Astrocyte (in vitro differentiated cells and primary cell): Measurements from ENCODE around the gene PLCG1. TPM values are rescaled to one million over a fixed set of nuclear protein-coding genes. Genes with fewer than 3 reads are reported as not detected.

Experiments used
- DNase-seq: peaks from one replicate; pipeline ENCODE4 v3.0.0-alpha.2; 2010; ENCODE audit warnings: low read depth
- FAIRE-seq: peaks from 2 replicates; lab custom pipeline; 2011; peaks lifted over from hg19 to GRCh38; lab: Jason Lieb, UNC
- H2AFZ ChIP-seq: 2 replicates; pipeline ENCODE4 v1.6.0; 2012; ENCODE audit warnings: low read depth, low read length, inconsistent platforms
- H3K27ac ChIP-seq: 2 replicates; pipeline ENCODE4 v1.5.1; 2011; ENCODE audit warnings: low read depth, low read length, inconsistent platforms
- H3K27me3 ChIP-seq: 2 replicates; pipeline ENCODE4 v1.6.0; 2011; ENCODE audit warnings: low read length, inconsistent platforms; ENCODE audit not compliant: insufficient read depth
- H3K36me3 ChIP-seq: 2 replicates; pipeline ENCODE4 v1.5.1; 2011; ENCODE audit warnings: low read length, inconsistent platforms; ENCODE audit not compliant: insufficient read depth
- H3K4me1 ChIP-seq: 2 replicates; pipeline ENCODE4 v1.5.1; 2011; ENCODE audit warnings: low read length, inconsistent platforms; ENCODE audit not compliant: insufficient read depth
- H3K4me2 ChIP-seq: 2 replicates; pipeline ENCODE4 v1.6.0; 2012; ENCODE audit warnings: low read length, inconsistent platforms
- H3K4me3 ChIP-seq: 2 replicates; pipeline ENCODE4 v1.5.1; 2011; ENCODE audit warnings: low read depth, mild to moderate bottlenecking, low read length, inconsistent platforms; ENCODE audit not compliant: insufficient read depth
- H3K79me2 ChIP-seq: 2 replicates; pipeline ENCODE4 v1.6.0; 2012; ENCODE audit warnings: mild to moderate bottlenecking, low read length, inconsistent platforms; ENCODE audit not compliant: insufficient read depth
- H3K9ac ChIP-seq: 2 replicates; pipeline ENCODE4 v1.6.0; 2012; ENCODE audit warnings: mild to moderate bottlenecking, low read length, inconsistent platforms
- H3K9me3 ChIP-seq: 2 replicates; pipeline ENCODE4 v1.5.1; 2012; ENCODE audit warnings: low read depth, mild to moderate bottlenecking, low read length, inconsistent platforms; ENCODE audit not compliant: insufficient read depth
- H4K20me1 ChIP-seq: 2 replicates; pipeline ENCODE4 v1.6.0; 2012; ENCODE audit warnings: low read length, inconsistent platforms; ENCODE audit not compliant: insufficient read depth
- H3K27ac Mint-ChIP-seq: one replicate; pipeline ENCODE4 v1.8.0; 2021; ENCODE audit warnings: mild to moderate bottlenecking, mixed read lengths; ENCODE audit not compliant: unreplicated experiment
- H3K27me3 Mint-ChIP-seq: one replicate; pipeline ENCODE4 v1.8.0; 2021; ENCODE audit warnings: low read depth, mixed read lengths; ENCODE audit not compliant: unreplicated experiment
- H3K36me3 Mint-ChIP-seq: one replicate; pipeline ENCODE4 v1.8.0; 2021; ENCODE audit warnings: low read depth, mixed read lengths; ENCODE audit not compliant: unreplicated experiment
- H3K4me1 Mint-ChIP-seq: one replicate; pipeline ENCODE4 v1.8.0; 2021; ENCODE audit warnings: low read depth, mixed read lengths; ENCODE audit not compliant: unreplicated experiment
- H3K4me3 Mint-ChIP-seq: one replicate; pipeline ENCODE4 v1.8.0; 2021; ENCODE audit warnings: mild to moderate bottlenecking, moderate library complexity, mixed read lengths; ENCODE audit not compliant: unreplicated experiment
- H3K9me3 Mint-ChIP-seq: one replicate; pipeline ENCODE4 v1.8.0; 2021; ENCODE audit warnings: mild to moderate bottlenecking, mixed read lengths; ENCODE audit not compliant: unreplicated experiment
- EZH2 ChIP-seq: IDR thresholded peaks from 2 replicates; pipeline ENCODE4 v1.6.1; 2012; ENCODE audit warnings: mild to moderate bottlenecking, low read length, inconsistent platforms; ENCODE audit not compliant: insufficient read depth
- total RNA-seq: library from RNA; stranded (reverse); gene quantifications from 2 replicates; pipeline ENCODE4 v1.2.1, GENCODE V29; 2021
- TF ChIP-seq, protein P1 (sequence below): IDR thresholded peaks from 2 replicates; pipeline ENCODE4 v1.5.1; 2011; ENCODE audit warnings: low read depth, mild to moderate bottlenecking, inconsistent platforms, low read length, moderate library complexity; ENCODE audit not compliant: insufficient read depth

PLCG1 gene
- total RNA-seq, 1 donor from 2014 or later: 129 TPM

- Histone ChIP-seq H3K79me2 (peaks cover 11% of the 10 kb centered on the region), H3K27ac (no peak overlapping the region), H3K36me3 (peaks cover 11% of the 10 kb centered on the region), H4K20me1 (peaks cover 28% of the 10 kb centered on the region), H3K9me3 (no peaks in the 10 kb centered on the region), H3K4me1 (peaks cover 24% of the 10 kb centered on the region), H3K4me2 (no peak overlapping the region), H2AFZ (no peak overlapping the region), H3K4me3 (no peak overlapping the region), H3K9ac (no peak overlapping the region), H3K27me3 (no peaks in the 10 kb centered on the region)
- DNase-seq (no peak), FAIRE-seq (no peak)
- H3K4me3 Mint-ChIP-seq: no peak overlapping the region
- H3K36me3 Mint-ChIP-seq: peaks cover 30% of the 10 kb centered on the region
- TF ChIP-seq, protein P1, sequence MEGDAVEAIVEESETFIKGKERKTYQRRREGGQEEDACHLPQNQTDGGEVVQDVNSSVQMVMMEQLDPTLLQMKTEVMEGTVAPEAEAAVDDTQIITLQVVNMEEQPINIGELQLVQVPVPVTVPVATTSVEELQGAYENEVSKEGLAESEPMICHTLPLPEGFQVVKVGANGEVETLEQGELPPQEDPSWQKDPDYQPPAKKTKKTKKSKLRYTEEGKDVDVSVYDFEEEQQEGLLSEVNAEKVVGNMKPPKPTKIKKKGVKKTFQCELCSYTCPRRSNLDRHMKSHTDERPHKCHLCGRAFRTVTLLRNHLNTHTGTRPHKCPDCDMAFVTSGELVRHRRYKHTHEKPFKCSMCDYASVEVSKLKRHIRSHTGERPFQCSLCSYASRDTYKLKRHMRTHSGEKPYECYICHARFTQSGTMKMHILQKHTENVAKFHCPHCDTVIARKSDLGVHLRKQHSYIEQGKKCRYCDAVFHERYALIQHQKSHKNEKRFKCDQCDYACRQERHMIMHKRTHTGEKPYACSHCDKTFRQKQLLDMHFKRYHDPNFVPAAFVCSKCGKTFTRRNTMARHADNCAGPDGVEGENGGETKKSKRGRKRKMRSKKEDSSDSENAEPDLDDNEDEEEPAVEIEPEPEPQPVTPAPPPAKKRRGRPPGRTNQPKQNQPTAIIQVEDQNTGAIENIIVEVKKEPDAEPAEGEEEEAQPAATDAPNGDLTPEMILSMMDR: no peak
- TF ChIP-seq EZH2: no peak
- peaks cover 35% of the 10 kb centered on the region for H3K4me1 Mint-ChIP-seq
- no peaks in the 10 kb centered on the region for H3K9me3 Mint-ChIP-seq
- H3K27ac Mint-ChIP-seq: no peak overlapping the region
- no peaks in the 10 kb centered on the region for H3K27me3 Mint-ChIP-seq
These were observed 44.2 kb downstream of the PLCG1 start for GRCh38 chr20:41181567-41181966.

DNA sequence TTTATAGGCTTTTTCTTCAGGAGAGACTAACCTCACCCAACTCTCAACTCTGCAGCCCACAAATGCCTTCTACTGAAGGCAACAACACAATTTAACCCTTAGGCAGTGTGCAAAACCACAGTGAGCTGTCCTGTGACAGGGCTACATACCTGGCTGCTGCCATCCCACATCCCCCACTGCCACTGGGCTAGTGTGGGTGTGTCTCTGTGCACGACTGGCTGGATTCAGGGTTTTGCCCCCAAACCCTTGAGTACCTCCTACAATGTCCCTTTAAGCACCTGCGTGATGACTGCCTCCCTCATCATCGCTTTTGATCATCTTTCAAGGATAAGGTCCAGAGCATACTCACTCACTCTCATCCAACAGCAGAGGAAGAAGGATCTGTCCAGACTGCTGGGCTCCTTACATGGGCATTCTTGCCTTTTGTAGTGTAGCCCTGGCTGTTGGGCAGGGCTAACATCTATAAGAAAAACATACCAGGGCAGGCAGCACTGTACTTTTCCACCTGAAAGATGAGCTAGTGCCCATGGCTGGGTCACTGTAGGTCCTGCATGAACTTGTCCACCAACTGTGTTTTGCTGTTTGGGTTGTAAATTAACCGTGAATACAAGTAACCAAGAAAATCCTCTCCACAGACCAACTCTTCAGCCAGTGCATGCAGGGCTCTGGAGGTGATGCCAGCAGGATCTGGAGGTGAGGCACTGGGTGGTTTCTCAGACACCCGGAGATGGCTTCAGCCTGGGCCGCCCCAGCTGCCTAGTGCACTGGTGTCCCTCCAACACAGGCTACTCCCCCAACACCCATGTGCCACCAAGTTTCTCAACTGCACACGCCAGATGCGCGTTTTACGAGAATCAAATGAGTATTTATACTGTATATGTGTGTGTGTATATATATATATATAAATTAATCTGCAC is 45.2 kb downstream of the PLCG1 start:
- H3K4me1 Mint-ChIP-seq: peaks cover 29% of the 10 kb centered on the region
- Histone ChIP-seq H4K20me1 (peaks cover 22% of the 10 kb centered on the region), H3K27me3 (no peaks in the 10 kb centered on the region), H3K36me3 (peaks cover 4% of the 10 kb centered on the region), H3K4me2 (no peak overlapping the region), H3K79me2 (peaks cover 6% of the 10 kb centered on the region), H3K9ac (no peak overlapping the region), H3K4me1 (peaks cover 15% of the 10 kb centered on the region), H2AFZ (no peak overlapping the region), H3K4me3 (no peak overlapping the region), H3K27ac (no peak overlapping the region), H3K9me3 (no peaks in the 10 kb centered on the region)
- peak overlapping the region; percentile 60 for H3K27ac Mint-ChIP-seq
- no peak overlapping the region for H3K4me3 Mint-ChIP-seq
- TF ChIP-seq, protein P1: no peak
- H3K36me3 Mint-ChIP-seq: peaks cover 26% of the 10 kb centered on the region
- no peaks in the 10 kb centered on the region for H3K27me3 Mint-ChIP-seq
- no peak for DNase-seq
- FAIRE-seq: no peak
- H3K9me3 Mint-ChIP-seq: no peaks in the 10 kb centered on the region

GRCh38 chr20:41183391-41183790 is 46.0 kb downstream of the PLCG1 start:
- H3K9ac ChIP-seq: no peak overlapping the region
- no peak for TF ChIP-seq EZH2
- TF ChIP-seq, protein P1: no peak
- peaks cover 22% of the 10 kb centered on the region for H4K20me1 ChIP-seq
- H3K4me3 ChIP-seq: no peak overlapping the region
- H3K79me2 ChIP-seq: peaks cover 6% of the 10 kb centered on the region
- H3K4me3 Mint-ChIP-seq: no peak overlapping the region
- no peak overlapping the region for H3K4me2 ChIP-seq
- DNase-seq: no peak
- H3K4me1 Mint-ChIP-seq: peaks cover 20% of the 10 kb centered on the region
- H3K36me3 Mint-ChIP-seq: peaks cover 22% of the 10 kb centered on the region
- no peaks in the 10 kb centered on the region for H3K9me3 ChIP-seq
- no peak overlapping the region for H3K27ac ChIP-seq
- no peak overlapping the region for H3K27ac Mint-ChIP-seq
- no peak for FAIRE-seq
- peaks cover 4% of the 10 kb centered on the region for H3K36me3 ChIP-seq
- H3K27me3 ChIP-seq: no peaks in the 10 kb centered on the region
- H3K27me3 Mint-ChIP-seq: no peaks in the 10 kb centered on the region
- peaks cover 8% of the 10 kb centered on the region for H3K4me1 ChIP-seq
- no peaks in the 10 kb centered on the region for H3K9me3 Mint-ChIP-seq
- no peak overlapping the region for H2AFZ ChIP-seq
